CD4-positive, alpha-beta T cell treated with Interleukin-1 beta for 1 hour (primary cell): ENCODE results near the gene CALCOCO1.
A peak's percentile ranks its signal among the peaks of the same experiment; 100 is the strongest.
"Not testable (repeated sequence)": the region's sequence is repeated elsewhere in the genome, so short reads cannot be mapped to it uniquely, and the experiment has no call there.

ENCODE experiments used
- DNase-seq, 2 donors: peaks; one replicate each; pipeline ENCODE4 v3.0.0-alpha.2; 2020 to 2022

CALCOCO1 gene

GRCh38 chr12:53696285-53696654 is 31.0 kb downstream of the CALCOCO1 start:
- no peak for DNase-seq

- peak; percentile 7 to 29 for DNase-seq
Observed at GRCh38 chr12:53695152-53696145, 31.8 kb downstream of the CALCOCO1 start.

- no peak for DNase-seq
Observed at GRCh38 chr12:53694756-53695151, 32.5 kb downstream of the CALCOCO1 start.

- no peak for DNase-seq
Observed at GRCh38 chr12:53688134-53688533, 39.1 kb downstream of the CALCOCO1 start.

GRCh38 chr12:53686436-53686835 is 40.8 kb downstream of the CALCOCO1 start:
- DNase-seq, result no peak

- DNase-seq, result no peak
Observed at GRCh38 chr12:53684654-53685220, 42.5 kb downstream of the CALCOCO1 start.

GRCh38 chr12:53683983-53684382 is 43.3 kb downstream of the CALCOCO1 start:
- no peak for DNase-seq

- DNase-seq, result no peak
Observed at GRCh38 chr12:53683494-53683893, 43.8 kb downstream of the CALCOCO1 start.

GRCh38 chr12:53680061-53680460 is 47.2 kb downstream of the CALCOCO1 start:
- not testable (repeated sequence) for DNase-seq

GRCh38 chr12:53677800-53678148 is 49.5 kb downstream of the CALCOCO1 start:
- no peak for DNase-seq

GRCh38 chr12:53677016-53677799 is 50.0 kb downstream of the CALCOCO1 start:
- no peak for DNase-seq

GRCh38 chr12:53676656-53677015 is 50.6 kb downstream of the CALCOCO1 start:
- DNase-seq, result no peak

- DNase-seq, result peak; percentile 98
Observed at GRCh38 chr12:53675701-53676607, 51.3 kb downstream of the CALCOCO1 start, which contains the start of gene ATP5MC2. TSS of gene ATP5MC2 (minus strand) at chr12:53676083. CDS start at chr12:53672614, 3,469 bp downstream.

GRCh38 chr12:53674977-53675700 is 52.1 kb downstream of the CALCOCO1 start:
- no peak for DNase-seq

- no peak for DNase-seq
Observed at GRCh38 chr12:53670971-53671370, 56.3 kb downstream of the CALCOCO1 start.

GRCh38 chr12:53670308-53670707 is 56.9 kb downstream of the CALCOCO1 start:
- no peak for DNase-seq

GRCh38 chr12:53667080-53667479 is 60.2 kb downstream of the CALCOCO1 start:
- DNase-seq, result no peak

GRCh38 chr12:53664936-53665335 is 62.3 kb downstream of the CALCOCO1 start:
- DNase-seq, result no peak

GRCh38 chr12:53664191-53664590 is 63.1 kb downstream of the CALCOCO1 start:
- no peak for DNase-seq

- no peak for DNase-seq
Observed at GRCh38 chr12:53660041-53660440, 67.2 kb downstream of the CALCOCO1 start.

GRCh38 chr12:53659571-53659981 is 67.7 kb downstream of the CALCOCO1 start:
- DNase-seq, result no peak
